ENCODE results near the gene LIN52. TPM values are rescaled to one million over a fixed set of nuclear protein-coding genes. Genes with fewer than 3 reads are reported as not detected.

The LIN52 gene
- polyA plus RNA-seq, 2 of the 4 experiments (the other 2 are of a cell fraction): 9.3 to 10.8 TPM

DNA sequence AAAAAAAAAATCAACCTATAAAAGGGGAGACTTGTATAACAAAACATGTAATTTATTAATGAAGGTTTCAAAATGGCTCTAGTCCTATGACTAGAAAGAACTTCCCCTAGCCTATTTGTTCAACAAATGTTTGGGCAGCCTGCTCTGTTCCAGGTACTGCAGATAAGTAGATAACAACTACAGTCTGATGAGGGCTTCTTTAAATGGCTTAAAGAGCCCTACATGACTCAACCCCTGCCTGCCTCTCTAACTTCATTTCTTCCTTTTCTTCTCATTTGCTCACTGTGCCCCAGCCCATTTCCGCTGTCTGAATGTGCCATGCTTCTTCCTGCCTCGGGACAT is 22.0 kb upstream of the LIN52 start:
- CTCF ChIA-PET: no interaction called here
- ATAC-seq (peak in 1 of 2 experiments; percentile 37; a peak in 2 of 6 replicates), DNase-seq (ENCODE audit: low read depth in 1 of 2, low spot score in 1 of 2) (no peak), FAIRE-seq (no peak)
- Histone ChIP-seq H3K4me3 (no peak overlapping the region), H3K9me3 (no peaks in the 10 kb centered on the region), H3K4me1 (peaks cover 22% of the 10 kb centered on the region), H3K27ac (no peak overlapping the region), H3K4me2 (no peak overlapping the region)
- TF ChIP-seq NR3C1 (IDR thresholded peaks at IDR 0.05): no peak
- TF ChIP-seq, protein P1, sequence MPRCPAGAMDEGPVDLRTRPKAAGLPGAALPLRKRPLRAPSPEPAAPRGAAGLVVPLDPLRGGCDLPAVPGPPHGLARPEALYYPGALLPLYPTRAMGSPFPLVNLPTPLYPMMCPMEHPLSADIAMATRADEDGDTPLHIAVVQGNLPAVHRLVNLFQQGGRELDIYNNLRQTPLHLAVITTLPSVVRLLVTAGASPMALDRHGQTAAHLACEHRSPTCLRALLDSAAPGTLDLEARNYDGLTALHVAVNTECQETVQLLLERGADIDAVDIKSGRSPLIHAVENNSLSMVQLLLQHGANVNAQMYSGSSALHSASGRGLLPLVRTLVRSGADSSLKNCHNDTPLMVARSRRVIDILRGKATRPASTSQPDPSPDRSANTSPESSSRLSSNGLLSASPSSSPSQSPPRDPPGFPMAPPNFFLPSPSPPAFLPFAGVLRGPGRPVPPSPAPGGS (IDR thresholded peaks at IDR 0.05): no peak
- TF ChIP-seq, protein P2, sequence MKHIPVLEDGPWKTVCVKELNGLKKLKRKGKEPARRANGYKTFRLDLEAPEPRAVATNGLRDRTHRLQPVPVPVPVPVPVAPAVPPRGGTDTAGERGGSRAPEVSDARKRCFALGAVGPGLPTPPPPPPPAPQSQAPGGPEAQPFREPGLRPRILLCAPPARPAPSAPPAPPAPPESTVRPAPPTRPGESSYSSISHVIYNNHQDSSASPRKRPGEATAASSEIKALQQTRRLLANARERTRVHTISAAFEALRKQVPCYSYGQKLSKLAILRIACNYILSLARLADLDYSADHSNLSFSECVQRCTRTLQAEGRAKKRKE (CRISPR knock-in tag; IDR thresholded peaks at IDR 0.05; ENCODE audit: low read depth): no peak
- no peak for TF ChIP-seq HMGXB4 (CRISPR knock-in tag; IDR thresholded peaks at IDR 0.05; ENCODE audit: borderline replicate concordance)
- POLR2A ChIA-PET: no interaction called here
- WGBS (ENCODE audit: missing lambda C conversion rate): 70% methylated on average over 2 of the region's 2 CpGs

DNA sequence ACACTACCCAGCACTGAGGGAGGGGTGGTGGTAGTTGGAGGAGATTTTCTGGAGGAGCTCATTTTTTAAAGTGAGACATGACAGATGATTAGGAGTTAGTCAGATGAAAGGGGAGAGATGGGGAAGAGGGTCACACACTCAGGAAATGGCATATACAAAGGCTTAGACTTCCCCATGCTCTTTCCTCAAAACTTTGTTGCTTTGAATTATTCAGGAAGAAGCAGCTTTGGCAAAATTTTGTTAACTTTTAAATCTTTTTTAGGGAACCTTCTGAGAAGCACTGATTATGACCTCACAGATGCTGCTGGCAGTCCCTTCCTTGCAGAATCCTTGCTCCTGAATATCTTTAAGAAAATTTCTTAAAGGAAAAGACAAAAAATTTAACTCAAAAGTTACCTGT is 20.3 kb upstream of the LIN52 start:
- FAIRE-seq: no peak
- DNase-seq (ENCODE audit: low read depth in 1 of 2, low spot score in 1 of 2): no peak
- CTCF ChIA-PET: no interaction called here

DNA sequence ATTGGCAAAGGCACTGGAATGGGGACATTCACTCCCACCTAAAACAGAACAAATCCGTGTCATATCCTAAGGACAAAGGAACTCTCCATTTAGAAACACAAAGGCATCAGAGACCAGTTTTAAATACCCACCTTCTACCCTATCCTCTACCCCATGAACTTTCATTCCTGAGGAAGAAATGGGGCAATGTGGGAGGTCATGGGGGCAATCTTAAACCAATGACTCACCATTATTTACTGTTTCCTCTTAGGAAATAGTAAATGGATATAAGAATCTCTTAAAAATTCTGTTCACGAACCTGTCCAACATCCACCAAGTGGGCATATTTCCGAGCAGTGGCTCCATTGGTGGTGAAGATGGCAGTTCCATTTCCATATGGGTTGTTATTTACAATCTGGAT is 19.9 kb upstream of the LIN52 start:
- no peak for DNase-seq (ENCODE audit: low read depth in 1 of 2, low spot score in 1 of 2)
- TF ChIP-seq FOSL2 (IDR thresholded peaks at IDR 0.05) (no peak), FOSL2 (CRISPR knock-in tag; IDR thresholded peaks at IDR 0.05) (0 out of 2 replicates have a peak, but pooled peaks have one; percentile 25), GATA3 (IDR thresholded peaks at IDR 0.05; ENCODE audit: borderline replicate concordance) (no peak)
- H3K4me3 ChIP-seq: no peak overlapping the region
- WGBS (ENCODE audit: missing lambda C conversion rate): 74% methylated on average over 3 of the region's 3 CpGs
- H3K4me2 ChIP-seq: 0 out of 3 replicates have a peak overlapping the region, but pooled peaks have one; percentile 2
- no peak for FAIRE-seq
- ATAC-seq: no peak
- no peaks in the 10 kb centered on the region for H3K9me3 ChIP-seq
- ChIA-PET POLR2A (no interaction called here), CTCF (no interaction called here)
- H3K4me1 ChIP-seq: peaks cover 22% of the 10 kb centered on the region
- H3K27ac ChIP-seq: no peak overlapping the region

More for the DNA sequence above, 20.3 kb upstream of the LIN52 start:
- no peaks in the 10 kb centered on the region for H3K9me3 ChIP-seq
- H3K4me2 ChIP-seq: 0 out of 3 replicates have a peak overlapping the region, but pooled peaks have one; percentile 2
- peaks cover 22% of the 10 kb centered on the region for H3K4me1 ChIP-seq
- ATAC-seq: no peak
- no peak overlapping the region for H3K4me3 ChIP-seq
- no peak overlapping the region for H3K27ac ChIP-seq
- TF ChIP-seq RFX5 (IDR thresholded peaks at IDR 0.05) (no peak), E2F6 (IDR thresholded peaks at IDR 0.05; ENCODE audit: borderline replicate concordance, low read depth) (no peak), CHD4 (IDR thresholded peaks at IDR 0.05; ENCODE audit: borderline replicate concordance) (no peak), ZSCAN20 (CRISPR knock-in tag; IDR thresholded peaks at IDR 0.05) (no peak), HOXA7 (CRISPR knock-in tag; IDR thresholded peaks at IDR 0.05) (no peak), POLR2AphosphoS2 (conservative IDR thresholded peaks at IDR 0.05; ENCODE audit: low read length) (no peak), GATA3 (IDR thresholded peaks at IDR 0.05; ENCODE audit: borderline replicate concordance) (no peak), EP300 (IDR thresholded peaks at IDR 0.05) (no peak), RNF2 (IDR thresholded peaks at IDR 0.05; ENCODE audit: borderline replicate concordance, low read depth) (no peak), HMGXB4 (CRISPR knock-in tag; IDR thresholded peaks at IDR 0.05; ENCODE audit: borderline replicate concordance) (no peak), CHD2 (IDR thresholded peaks at IDR 0.05; ENCODE audit: low read length, partially characterized antibody) (no peak), HDAC2 (IDR thresholded peaks at IDR 0.05) (no peak), RAD21 (conservative IDR thresholded peaks at IDR 0.05 in 1 of 2, IDR thresholded peaks at IDR 0.05 in 1 of 2) (no peak), RARB (CRISPR knock-in tag; IDR thresholded peaks at IDR 0.05) (no peak)
- TF ChIP-seq, protein P3, sequence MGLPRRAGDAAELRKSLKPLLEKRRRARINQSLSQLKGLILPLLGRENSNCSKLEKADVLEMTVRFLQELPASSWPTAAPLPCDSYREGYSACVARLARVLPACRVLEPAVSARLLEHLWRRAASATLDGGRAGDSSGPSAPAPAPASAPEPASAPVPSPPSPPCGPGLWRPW (IDR thresholded peaks at IDR 0.05): no peak
- POLR2A ChIA-PET: no interaction called here
